SU-DHL-6 (cell line): ENCODE measurements around the gene MYCBPAP.

ENCODE experiments used
- EZH2phosphoT487 ChIP-seq: fragments of 200-600 bp; sonication (generic), shearing (Covaris generic); conservative IDR thresholded peaks from 2 replicates; pipeline ENCODE4 v1.6.1; 2018; ENCODE audit warnings: mild to moderate bottlenecking, antibody characterized with exemption, low read length, moderate library complexity, mixed read lengths
- TF ChIP-seq, protein P1 (sequence below): fragments of 200-600 bp; sonication (generic); IDR thresholded peaks from one replicate; pipeline ENCODE4 v1.5.1; 2017; ENCODE audit warnings: antibody characterized with exemption, mild to moderate bottlenecking, low read length, moderate library complexity; ENCODE audit not compliant: insufficient read depth, poor library complexity, severe bottlenecking

GRCh38 chr17:50459756-50460155 lies 48.5 kb upstream of the MYCBPAP start:
- TF ChIP-seq, protein P1, sequence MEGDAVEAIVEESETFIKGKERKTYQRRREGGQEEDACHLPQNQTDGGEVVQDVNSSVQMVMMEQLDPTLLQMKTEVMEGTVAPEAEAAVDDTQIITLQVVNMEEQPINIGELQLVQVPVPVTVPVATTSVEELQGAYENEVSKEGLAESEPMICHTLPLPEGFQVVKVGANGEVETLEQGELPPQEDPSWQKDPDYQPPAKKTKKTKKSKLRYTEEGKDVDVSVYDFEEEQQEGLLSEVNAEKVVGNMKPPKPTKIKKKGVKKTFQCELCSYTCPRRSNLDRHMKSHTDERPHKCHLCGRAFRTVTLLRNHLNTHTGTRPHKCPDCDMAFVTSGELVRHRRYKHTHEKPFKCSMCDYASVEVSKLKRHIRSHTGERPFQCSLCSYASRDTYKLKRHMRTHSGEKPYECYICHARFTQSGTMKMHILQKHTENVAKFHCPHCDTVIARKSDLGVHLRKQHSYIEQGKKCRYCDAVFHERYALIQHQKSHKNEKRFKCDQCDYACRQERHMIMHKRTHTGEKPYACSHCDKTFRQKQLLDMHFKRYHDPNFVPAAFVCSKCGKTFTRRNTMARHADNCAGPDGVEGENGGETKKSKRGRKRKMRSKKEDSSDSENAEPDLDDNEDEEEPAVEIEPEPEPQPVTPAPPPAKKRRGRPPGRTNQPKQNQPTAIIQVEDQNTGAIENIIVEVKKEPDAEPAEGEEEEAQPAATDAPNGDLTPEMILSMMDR = no peak
- no peak for TF ChIP-seq EZH2phosphoT487
